Suppressor macrophage (primary cell): ENCODE results near the gene SVIL.
A peak's percentile ranks its signal among the peaks of the same experiment; 100 is the strongest.
"Not testable (repeated sequence)": the region's sequence is repeated elsewhere in the genome, so short reads cannot be mapped to it uniquely, and the experiment has no call there.

Experiments
- DNase-seq, 4 experiments: peaks; one replicate each; pipeline ENCODE4 v3.0.0-alpha.2; 2020 to 2022

The SVIL gene

DNA sequence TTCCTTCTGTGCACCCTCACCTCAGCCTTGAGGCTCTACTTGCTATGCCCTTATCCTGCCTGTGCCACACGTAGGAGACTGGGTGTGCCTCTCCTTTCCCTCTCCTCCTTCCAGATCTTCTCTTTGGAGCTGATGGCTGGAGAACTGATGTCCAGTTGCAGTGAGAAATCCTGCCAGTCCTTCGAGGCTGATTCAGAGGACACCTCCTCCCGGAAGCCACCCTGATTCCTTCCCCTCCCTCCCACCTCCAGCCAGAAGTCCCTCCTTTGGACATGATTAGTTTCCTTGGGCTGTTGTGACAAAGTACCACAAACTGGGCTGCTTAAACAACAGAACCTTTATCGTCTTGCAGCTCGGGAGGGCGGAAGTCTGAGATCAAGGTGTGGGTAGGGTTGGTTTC is 184.4 kb downstream of the SVIL start:
- DNase-seq: no peak

- DNase-seq: peak; percentile 77 to 94 (median 91)
Measured at GRCh38 chr10:29448756-29449592, 185.8 kb downstream of the SVIL start.

DNA sequence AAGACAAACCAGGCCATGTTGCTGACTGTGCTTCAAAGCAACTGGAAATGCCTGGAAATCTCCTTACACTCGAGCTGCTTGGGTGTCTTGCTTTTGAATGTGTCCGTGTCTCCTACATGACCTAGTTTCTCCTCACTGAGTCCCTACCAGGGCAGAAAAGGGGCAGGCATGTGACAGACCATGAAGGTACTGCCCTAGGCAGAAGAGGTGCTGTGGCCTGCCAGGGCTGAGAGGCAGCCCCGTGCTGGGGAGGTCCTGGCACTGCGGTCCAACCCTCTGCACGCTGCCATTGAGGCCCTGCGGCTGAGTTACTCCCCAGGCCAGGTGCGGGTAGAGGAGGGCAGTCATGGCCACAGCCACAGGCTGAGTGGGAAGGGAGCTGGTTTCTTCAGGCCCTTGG is 186.6 kb downstream of the SVIL start:
- no peak for DNase-seq

GRCh38 chr10:29446327-29446726 is 188.4 kb downstream of the SVIL start:
- peak in 2 of 4 experiments; percentile 22 to 37 for DNase-seq

DNA sequence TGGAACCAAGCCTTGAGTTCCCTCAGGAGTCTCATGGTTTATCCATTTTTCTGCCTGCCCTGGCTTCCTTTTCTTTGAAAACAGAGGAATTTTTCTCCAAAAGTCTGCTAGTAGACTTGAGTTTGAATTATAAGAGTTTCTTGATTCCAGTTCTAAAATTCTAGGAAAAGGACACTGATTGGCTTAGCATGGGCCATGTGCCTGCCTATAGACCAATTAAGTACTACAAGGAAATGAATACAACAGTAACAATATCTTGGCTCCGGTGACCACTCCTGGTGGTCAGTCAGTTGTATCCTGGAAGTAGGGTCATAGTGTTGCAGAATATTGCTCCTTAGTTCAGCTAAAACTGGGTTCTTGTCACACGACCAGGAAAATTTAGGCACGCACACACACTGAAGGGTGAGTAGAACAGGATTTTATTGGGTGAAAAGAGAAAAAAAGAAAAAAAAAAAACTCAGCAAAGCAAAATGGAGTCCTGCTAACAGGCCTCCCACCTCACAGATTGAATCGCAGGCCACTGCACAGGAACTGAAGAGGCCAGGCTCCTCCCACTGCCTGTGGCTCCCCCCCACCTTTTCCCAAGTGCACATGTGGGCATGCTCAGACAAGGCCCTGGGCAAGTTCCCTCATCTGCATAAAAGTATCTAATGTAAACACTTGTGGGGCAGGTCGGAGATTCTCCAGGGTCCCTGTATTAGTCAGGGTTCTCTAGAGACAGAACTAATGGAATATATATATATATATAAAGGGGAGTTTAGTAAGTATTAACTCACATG is 190.8 kb downstream of the SVIL start:
- DNase-seq: no peak

DNA sequence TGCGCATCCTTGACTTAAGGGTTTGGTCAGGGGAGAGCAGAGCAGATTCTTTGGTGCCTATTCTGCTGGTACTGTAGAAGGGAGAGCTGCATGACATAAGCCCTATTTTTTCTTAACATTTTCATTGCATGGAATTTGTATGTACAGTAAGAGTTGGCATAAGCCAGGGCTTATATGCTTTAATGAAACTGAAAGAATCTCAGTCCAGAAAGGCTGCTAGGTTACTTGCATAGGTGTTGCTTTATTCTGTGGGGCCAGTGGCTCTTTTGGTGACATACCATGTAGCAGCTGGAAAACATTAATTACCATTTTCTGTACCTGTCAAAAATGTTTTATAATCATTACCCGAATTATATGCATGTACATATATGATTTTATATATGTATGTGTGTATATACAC is 193.8 kb downstream of the SVIL start:
- DNase-seq: no peak

- not testable (repeated sequence) for DNase-seq
Measured at GRCh38 chr10:29439005-29439404, 195.8 kb downstream of the SVIL start.

DNA sequence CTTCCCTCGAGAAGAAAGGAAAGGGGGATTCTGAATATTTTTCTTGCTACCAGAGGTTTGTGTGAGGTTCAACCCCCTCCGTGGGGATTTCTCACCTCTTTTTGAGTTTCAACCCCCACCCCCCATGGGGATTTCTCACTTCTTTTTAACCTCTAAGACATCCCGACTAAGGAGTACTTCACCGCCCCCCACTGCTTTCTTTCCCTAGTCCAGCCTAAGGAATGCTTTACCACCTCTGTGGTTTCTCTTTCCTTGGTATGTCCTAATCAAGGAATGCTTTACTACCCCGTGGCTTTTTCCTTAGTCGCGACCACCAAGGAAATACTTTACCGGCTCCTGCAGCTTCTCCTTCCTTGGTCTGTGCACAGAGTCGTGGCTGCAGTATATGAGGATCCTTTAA is 196.5 kb downstream of the SVIL start:
- no peak for DNase-seq

DNA sequence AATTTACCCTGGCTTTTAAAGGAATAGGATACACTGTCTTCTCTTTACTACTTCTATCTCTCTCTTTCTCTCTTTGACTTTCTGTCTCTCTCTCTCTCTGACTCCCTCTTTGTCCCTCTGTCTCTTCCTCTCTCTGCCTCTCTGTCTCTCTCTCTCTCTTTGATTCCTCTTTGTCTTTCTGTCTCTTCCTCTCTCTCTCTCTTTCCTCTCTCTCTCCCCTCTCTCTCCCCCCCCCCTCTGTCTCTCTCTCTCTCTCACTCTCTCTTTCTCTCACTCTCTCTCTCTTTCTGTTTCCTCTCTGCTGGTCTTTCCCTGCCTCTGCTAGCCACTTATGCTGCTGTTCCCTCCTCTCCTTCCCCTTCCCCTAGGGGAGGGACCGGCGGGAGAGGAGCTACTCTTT is 196.9 kb downstream of the SVIL start:
- no peak for DNase-seq

- no peak for DNase-seq
Measured at GRCh38 chr10:29435809-29436501, 198.8 kb downstream of the SVIL start.

DNA sequence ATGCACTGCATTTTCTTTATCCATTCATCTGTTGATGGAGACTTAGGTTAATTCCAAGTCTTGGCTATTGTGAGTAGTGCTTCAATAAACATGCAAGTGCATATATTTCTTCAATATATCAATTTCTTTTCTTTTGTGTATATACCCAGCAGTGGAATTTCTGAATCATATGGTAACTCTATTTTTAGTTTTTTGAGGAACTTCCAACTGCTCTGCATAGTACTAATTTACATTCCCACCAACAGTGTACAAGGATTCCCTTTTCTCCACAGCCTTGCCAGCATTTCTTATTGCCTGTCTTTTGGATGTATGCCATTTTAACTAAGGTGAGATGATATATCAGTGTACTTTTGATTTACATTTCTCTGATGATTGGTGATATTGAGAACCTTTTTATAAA is 200.7 kb downstream of the SVIL start:
- DNase-seq: peak in 3 of 4 experiments; percentile 17 to 67 (median 63)

DNA sequence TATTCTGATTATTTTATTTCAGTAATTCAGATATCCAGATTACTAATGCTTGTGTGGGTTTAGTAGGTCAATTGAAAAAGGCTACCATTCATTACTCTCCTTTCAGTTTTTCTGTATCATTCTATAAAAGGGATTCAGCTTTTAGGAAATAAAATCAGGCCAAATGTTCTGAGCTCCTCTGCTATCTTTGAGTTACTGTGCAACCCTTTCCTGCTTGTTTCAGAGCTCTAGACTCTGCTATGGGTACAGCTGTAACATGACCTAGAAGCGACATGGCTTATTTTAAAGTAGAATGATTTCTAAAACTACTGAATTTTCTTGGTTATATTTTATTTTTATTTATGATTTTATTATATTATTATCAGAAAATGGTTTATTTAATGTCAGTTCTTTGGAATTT is 203.1 kb downstream of the SVIL start:
- DNase-seq: no peak

DNA sequence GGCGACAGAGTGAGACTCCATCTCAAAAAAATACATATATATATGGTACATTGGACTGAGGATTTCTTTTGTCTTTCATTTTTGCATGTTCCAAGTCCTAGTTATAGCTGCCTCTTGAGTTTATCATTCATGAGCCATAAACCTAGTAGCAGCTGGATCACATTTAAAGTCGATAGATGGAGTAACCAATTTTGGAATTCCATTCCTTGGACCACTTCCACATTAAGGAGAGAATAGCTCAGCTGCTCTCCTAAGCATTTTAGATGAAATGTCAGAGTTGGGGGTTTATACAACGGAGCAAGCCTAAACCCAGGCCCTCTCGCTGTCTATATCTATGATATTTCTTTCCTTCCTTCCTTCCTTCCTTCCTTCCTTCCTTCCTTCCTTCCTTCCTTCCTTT is 204.7 kb downstream of the SVIL start:
- DNase-seq: no peak

DNA sequence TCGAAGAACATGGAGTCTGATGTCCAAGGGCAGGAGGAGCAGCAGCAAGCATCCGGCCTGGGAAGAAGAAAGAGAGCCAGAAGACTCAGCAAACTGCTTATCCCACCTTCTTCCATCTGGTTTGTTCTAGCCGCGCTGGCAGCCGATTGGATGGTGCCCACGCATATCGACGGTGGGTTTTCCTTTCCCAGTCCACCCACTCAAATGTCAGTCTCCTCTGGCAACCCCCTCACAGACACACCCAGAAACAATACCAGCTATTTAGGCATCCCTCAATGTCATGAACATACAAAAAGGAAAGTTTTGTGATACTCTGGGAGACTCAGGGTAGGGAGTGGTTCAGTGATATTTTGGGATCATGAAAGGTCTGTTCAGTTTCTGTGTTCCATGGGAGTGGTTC is 206.3 kb downstream of the SVIL start:
- no peak for DNase-seq

- no peak for DNase-seq
Measured at GRCh38 chr10:29427667-29428066, 207.1 kb downstream of the SVIL start.

- DNase-seq: no peak
Measured at GRCh38 chr10:29426420-29426819, 208.4 kb downstream of the SVIL start.

GRCh38 chr10:29424017-29424416 is 210.8 kb downstream of the SVIL start:
- DNase-seq: no peak

GRCh38 chr10:29420744-29421143 is 214.0 kb downstream of the SVIL start:
- no peak for DNase-seq

GRCh38 chr10:29417324-29417723 is 217.4 kb downstream of the SVIL start:
- DNase-seq: no peak

- no peak for DNase-seq
Measured at GRCh38 chr10:29415876-29416275, 218.9 kb downstream of the SVIL start.

DNA sequence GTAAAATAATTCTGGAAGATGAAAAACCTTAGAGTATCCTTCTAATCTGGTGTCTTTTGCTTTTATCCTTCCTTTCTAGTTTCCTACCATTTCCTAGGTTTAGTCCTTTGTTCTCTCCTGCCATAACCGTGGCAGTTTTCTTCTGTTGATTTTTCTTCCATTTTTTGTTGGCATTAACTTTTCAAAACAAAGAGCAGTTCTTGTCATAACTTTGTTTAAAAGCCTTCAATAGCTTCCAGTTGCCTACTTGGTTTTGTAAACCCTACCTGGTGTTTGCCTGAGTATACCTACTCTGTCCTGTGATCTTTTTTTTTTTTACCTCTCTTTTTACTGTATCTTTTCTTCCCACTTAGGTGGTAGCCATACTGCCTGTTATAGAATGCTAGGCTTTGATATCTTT is 220.3 kb downstream of the SVIL start:
- no peak for DNase-seq

DNA sequence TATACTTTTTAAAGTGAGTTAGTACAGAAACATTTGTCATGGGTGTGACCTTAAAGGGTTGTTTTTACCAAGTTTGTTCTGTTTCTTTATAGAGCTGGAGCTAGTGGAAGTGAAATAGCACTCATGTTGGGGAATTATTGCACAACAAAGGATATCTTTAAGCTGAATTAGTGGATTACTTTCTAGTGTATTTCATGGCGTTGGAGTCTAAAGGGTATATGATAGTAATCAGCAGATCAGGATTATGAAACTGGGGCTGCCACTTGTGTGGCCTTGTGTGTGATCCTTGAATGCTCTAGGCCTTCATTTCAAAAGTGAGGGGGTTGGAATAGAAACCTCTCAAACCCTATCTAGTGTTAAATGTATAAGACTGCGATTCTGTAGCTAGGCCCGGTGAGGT is 222.3 kb downstream of the SVIL start:
- DNase-seq: peak; percentile 29 to 76 (median 56)

DNA sequence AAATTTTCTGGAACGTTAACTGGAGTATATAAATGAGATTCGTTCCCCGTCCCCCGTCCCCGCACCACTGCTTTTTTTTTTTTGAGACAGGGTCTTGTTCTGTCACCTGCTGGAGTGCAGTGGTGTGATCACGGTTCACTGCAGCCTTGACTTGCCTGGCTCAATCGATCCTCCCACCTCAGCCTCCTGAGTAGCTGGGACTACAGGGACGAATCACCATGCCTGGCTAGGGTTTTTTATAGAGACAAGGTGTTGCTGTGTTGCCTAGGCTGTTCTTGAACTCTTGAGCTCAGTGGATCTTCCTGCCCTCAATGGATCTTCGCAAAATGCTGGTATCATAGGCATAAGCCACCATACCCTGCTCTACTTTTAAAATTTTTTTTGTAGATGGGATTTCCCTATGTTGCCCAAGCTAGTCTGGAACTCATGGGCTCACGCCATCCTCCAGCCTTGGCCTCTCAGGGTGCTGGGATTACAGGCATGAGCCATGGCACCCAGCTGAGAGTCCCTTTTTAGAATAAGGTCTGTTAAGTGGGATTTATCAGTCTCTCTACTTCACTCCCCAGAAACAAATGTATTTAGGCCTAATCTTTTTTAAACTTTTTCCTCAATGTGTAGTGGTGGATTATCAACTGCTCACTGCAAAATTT is 223.0 kb downstream of the SVIL start:
- peak in 3 of 4 experiments; percentile 23 to 24 (median 24) for DNase-seq
